Measurements from ENCODE around the gene DENND4C.
A peak's percentile ranks its signal among the peaks of the same experiment; 100 is the strongest.

The DENND4C gene

GRCh38 chr9:19221326-19221725, 9.2 kb upstream of the DENND4C start:
- TF ChIP-seq CTCF (IDR thresholded peaks at IDR 0.05; ENCODE audit: control insufficient read depth, extremely low read depth, insufficient read depth): no peak
- DNase-seq (ENCODE audit: low read depth): no peak
- H3K4me3 ChIP-seq (ENCODE audit: low read depth, low read length): no peak overlapping the region

GRCh38 chr9:19223724-19224123, 6.8 kb upstream of the DENND4C start:
- TF ChIP-seq CTCF (IDR thresholded peaks at IDR 0.05; ENCODE audit: control insufficient read depth, extremely low read depth, insufficient read depth): no peak
- H3K4me3 ChIP-seq (ENCODE audit: low read depth, low read length): no peak overlapping the region

DNA sequence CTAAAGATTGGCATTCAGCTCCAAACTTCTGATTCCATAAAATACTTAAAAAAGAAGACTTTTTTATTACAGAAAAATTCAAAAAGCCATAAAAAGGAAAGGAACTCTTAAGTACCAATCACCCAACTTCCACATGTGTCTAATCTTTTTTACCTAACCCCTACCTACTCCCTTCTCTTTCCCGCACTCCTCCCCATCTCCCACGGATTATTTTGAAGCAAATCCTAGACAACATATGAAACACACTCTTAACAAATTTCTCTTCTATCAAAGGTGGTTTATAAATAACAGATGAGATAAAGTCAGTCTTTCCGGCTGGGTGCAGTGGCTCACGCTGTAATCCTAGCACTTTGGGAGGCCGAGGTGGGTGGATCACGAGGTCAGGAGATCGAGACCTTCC, 5.9 kb upstream of the DENND4C start:
- DNase-seq (ENCODE audit: low read depth): no peak
- no peak for TF ChIP-seq CTCF (IDR thresholded peaks at IDR 0.05; ENCODE audit: control insufficient read depth, extremely low read depth, insufficient read depth)
- H3K4me3 ChIP-seq (ENCODE audit: low read depth, low read length): no peak overlapping the region

More at GRCh38 chr9:19223724-19224123, 6.8 kb upstream of the DENND4C start:
- DNase-seq (ENCODE audit: low read depth): no peak

DNA sequence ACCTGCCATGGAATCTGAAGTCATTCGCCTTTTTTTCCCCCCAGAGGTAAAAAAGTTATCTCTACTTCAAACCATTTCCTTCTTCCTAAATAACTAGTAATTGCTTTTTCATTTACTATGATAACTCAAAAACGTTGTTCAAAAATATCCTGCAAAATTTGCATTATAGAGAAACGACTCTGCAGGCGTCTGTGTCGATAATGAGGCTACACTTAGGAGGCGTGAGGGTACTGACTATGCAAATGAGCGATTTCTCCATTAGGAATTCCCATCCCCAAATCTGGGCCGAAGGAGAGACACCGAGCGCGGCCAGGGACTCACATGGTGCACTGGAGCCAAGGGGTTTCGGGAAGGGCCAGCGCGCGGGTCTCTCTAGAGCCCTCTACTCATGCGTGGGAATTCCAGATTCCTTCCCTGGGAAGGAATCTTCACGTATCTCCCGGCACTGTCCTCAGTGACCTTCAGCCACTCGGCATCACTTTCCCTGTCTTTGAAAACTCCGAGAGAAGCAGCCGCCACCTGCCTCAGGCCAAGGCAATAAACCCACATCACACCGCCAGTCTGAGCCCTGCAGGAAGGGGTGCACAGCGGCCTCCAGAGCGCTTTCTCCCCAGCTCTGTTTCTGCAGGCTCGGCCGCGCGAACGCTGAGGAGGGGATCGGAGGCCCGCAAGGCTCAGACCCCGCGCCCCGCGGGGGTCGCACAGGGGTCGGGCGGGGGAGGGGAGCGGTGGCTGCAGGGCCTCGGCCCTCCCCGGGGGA, 718 bp upstream of the DENND4C start:
- TF ChIP-seq CTCF (IDR thresholded peaks at IDR 0.05; ENCODE audit: control insufficient read depth, extremely low read depth, insufficient read depth): no peak
- no peak for DNase-seq (ENCODE audit: low read depth)
- H3K4me3 ChIP-seq (ENCODE audit: low read depth, low read length): peak overlapping the region; percentile 85

DNA sequence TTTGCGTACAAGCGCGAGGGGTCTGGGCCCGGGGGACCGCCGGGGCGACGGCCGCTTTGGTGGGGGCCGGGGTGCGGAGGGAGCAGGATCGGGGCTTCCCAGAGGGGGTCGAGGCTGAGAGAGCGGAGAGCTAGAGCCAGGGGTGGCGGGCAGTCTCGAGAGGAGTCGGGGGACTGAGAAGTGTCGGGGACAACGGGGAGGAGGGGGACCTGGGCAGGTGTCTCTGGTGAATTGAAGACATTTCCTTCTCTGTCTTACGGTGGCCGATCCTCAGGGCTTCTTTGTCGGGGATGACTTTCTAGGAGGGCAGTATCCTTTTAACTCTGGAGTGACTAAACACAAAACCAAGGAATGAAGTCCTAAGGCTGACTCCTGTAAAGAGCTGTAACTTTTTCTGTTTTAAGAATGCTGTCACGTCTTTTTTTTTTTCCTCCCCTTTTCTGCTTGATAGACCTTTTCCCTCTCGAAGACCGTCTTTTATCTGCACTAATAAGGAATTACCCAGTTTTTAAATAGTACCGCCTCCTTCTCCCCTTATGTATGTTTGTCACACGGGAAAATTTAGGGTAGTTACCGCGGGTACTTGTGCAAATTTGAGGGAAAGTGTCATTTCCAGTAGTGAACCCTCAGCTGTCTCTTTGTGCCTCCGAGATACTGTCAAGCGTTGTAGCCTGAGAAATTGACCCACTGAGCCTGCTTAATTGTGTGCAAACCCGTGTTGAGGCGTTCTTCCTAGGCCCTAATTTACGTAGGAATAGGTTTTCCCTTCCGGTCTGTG, 822 bp downstream of the DENND4C start:
- H3K4me3 ChIP-seq (ENCODE audit: low read depth, low read length): peak overlapping the region; percentile 85
- TF ChIP-seq CTCF (IDR thresholded peaks at IDR 0.05; ENCODE audit: control insufficient read depth, extremely low read depth, insufficient read depth): no peak
- no peak for DNase-seq (ENCODE audit: low read depth)

DNA sequence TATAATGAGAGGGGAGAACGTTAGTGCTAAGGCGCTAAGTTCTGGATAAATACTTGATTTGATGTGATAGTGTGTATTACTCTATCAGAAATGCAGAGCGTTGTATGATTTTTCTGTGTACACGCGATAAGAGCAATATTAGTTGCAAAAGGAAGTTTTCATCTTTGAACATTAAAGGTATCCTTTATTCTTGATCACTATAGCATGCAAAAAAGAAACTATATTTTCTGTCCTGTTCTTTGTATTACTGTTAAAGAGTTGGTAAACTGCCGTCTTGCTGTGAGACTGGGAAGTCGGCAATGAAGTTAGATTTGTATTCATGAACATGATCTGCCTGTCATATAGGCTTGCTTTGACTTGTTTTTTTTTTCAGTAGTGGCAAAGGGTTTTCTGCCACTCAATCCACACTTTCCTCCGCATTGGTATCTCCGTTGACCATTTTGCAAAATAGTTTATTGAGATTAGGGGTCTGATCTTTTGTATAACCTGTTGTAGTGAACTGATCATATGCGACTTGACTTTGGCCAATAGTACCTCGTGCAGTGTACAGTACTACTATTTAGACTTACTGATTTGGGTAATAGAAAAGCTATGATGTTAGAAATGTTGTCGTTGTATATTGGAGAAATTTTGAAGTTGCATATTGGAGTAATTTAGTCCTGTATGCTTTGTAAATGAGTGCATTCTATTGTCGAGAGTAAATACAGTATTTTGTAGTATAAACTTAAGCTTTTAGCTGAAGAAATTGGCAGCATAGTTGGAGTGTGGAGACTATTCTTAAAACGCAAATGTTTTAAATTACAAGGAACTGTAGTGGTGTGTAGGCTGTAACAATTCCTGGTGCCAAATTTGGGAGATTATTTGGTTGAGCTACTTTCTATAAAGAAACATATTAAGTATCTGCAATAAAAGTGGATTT, 1.7 kb downstream of the DENND4C start:
- H3K4me3 ChIP-seq (ENCODE audit: low read depth, low read length): peak overlapping the region; percentile 85
- no peak for TF ChIP-seq CTCF (IDR thresholded peaks at IDR 0.05; ENCODE audit: control insufficient read depth, extremely low read depth, insufficient read depth)
- no peak for DNase-seq (ENCODE audit: low read depth)
